A673 (cell line): ENCODE data around the gene LRRC74B. TPM values are rescaled to one million over a fixed set of nuclear protein-coding genes. Genes with fewer than 3 reads are reported as not detected.

Experiments used
- BruUV-seq: library from RNA; stranded (reverse); fragments of 400-500 nt; replicated peaks from 2 replicates; lab custom pipeline; 2021; lab: Mats Ljungman, UMichigan
- CTCF ChIA-PET: fragments of 300-600 bp; sonication (Branson Sonifier 250); formaldehyde crosslinking; loops from one replicate; lab custom pipeline; 2022; ENCODE audit warnings: antibody characterized with exemption; lab: Charles Lee
- POLR2A ChIA-PET: fragments of 300-600 bp; sonication (Branson Sonifier 250); formaldehyde crosslinking; loops from one replicate; lab custom pipeline; 2022; ENCODE audit warnings: antibody characterized with exemption; ENCODE audit not compliant: low non-redundant PET; lab: Charles Lee
- DNase-seq: peaks from one replicate; pipeline ENCODE4 v3.0.0-alpha.2; 2015; ENCODE audit warnings: low spot score
- H3K27ac ChIP-seq: fragments of 200-600 bp; sonication (generic); 2 replicates; pipeline ENCODE4 v1.5.1; 2016; ENCODE audit warnings: mixed run types, low read depth, mild to moderate bottlenecking, mixed read lengths, antibody characterized with exemption, low read length; ENCODE audit not compliant: poor library complexity, severe bottlenecking
- H3K27me3 ChIP-seq: fragments of 200-600 bp; sonication (generic); replicated peaks from 2 replicates; pipeline ENCODE4 v1.6.1; 2017; ENCODE audit warnings: mixed run types, low read depth, mild to moderate bottlenecking, mixed read lengths, antibody characterized with exemption, low read length; ENCODE audit not compliant: insufficient read depth, poor library complexity
- H3K36me3 ChIP-seq: fragments of 200-600 bp; sonication (generic); 2 replicates; pipeline ENCODE4 v1.6.1; 2016; ENCODE audit warnings: mixed run types, mild to moderate bottlenecking, mixed read lengths, antibody characterized with exemption, low read length; ENCODE audit not compliant: insufficient read depth, poor library complexity, severe bottlenecking
- H3K4me1 ChIP-seq: fragments of 200-600 bp; sonication (generic); 2 replicates; pipeline ENCODE4 v1.6.1; 2017; ENCODE audit warnings: mixed run types, mild to moderate bottlenecking, mixed read lengths, antibody characterized with exemption, low read length; ENCODE audit not compliant: insufficient read depth, poor library complexity, severe bottlenecking
- H3K4me3 ChIP-seq: fragments of 200-600 bp; sonication (generic); 2 replicates; pipeline ENCODE4 v1.5.1; 2016; ENCODE audit warnings: low read depth, mixed run types, mild to moderate bottlenecking, mixed read lengths, low read length; ENCODE audit not compliant: poor library complexity, severe bottlenecking
- H3K9me3 ChIP-seq: fragments of 200-600 bp; sonication (generic); 2 replicates; pipeline ENCODE4 v1.6.1; 2016; ENCODE audit warnings: mixed run types, low read depth, mild to moderate bottlenecking, mixed read lengths, antibody characterized with exemption, low read length; ENCODE audit not compliant: poor library complexity, severe bottlenecking
- EZH2 ChIP-seq: fragments of 200-600 bp; sonication (generic); IDR thresholded peaks from 2 replicates; pipeline ENCODE4 v1.6.1; 2017; ENCODE audit warnings: borderline replicate concordance, low read depth, mild to moderate bottlenecking, mixed read lengths, antibody characterized with exemption, low read length; ENCODE audit not compliant: poor library complexity, severe bottlenecking
- intact Hi-C: fragments of 100-400 bp; cut with micrococcal nuclease; formaldehyde crosslinking; loops from one replicate; pipeline ENCODE4 v1.10.0; 2022; ENCODE audit not compliant: unreplicated experiment
- microRNA-seq: library from miRNA; unstranded; fragments of <30 nt; microRNA quantifications from one replicate; pipeline ENCODE4 v1.2.0, GENCODE V29; 2021
- total RNA-seq: library from RNA; stranded (reverse); gene quantifications from 2 replicates; pipeline ENCODE4 v1.2.3, GENCODE V29; 2021
- TF ChIP-seq, protein P1 (sequence below): fragments of 300-800, 200-600 bp; sonication (generic); conservative IDR thresholded peaks from 2 replicates; pipeline ENCODE4 v1.5.1; 2017; ENCODE audit warnings: low read depth, mild to moderate bottlenecking, antibody characterized with exemption, low read length, moderate library complexity, mixed read lengths

The LRRC74B gene
- total RNA-seq, 1 experiment from 2014 or later: not detected

DNA sequence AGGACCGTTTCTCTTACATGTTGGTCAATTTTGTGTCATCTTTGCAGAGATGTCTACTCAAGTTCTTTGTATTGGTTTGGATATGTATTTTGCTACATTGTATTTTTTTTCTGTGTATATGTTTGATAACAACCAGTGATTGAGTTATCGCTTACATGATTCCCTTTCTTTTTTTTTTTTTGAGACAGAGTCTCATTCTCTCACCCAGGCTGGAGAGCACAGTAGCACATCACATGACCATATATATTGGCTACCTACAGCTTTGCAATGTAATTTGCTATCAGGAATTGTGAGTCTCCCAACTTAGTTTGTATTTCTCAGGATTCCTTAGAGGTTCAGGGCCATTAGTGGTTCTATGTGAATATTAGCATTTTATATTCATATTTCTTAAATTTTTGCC is 59.5 kb downstream of the LRRC74B start:
- Histone ChIP-seq H3K36me3 (no peaks in the 10 kb centered on the region), H3K27me3 (no peaks in the 10 kb centered on the region), H3K9me3 (no peaks in the 10 kb centered on the region), H3K27ac (no peak overlapping the region), H3K4me3 (no peak overlapping the region), H3K4me1 (no peaks in the 10 kb centered on the region)
- ChIA-PET CTCF (no interaction called here), POLR2A (no interaction called here)
- DNase-seq: no peak
- intact Hi-C loops: no loop called here
- TF ChIP-seq, protein P1, sequence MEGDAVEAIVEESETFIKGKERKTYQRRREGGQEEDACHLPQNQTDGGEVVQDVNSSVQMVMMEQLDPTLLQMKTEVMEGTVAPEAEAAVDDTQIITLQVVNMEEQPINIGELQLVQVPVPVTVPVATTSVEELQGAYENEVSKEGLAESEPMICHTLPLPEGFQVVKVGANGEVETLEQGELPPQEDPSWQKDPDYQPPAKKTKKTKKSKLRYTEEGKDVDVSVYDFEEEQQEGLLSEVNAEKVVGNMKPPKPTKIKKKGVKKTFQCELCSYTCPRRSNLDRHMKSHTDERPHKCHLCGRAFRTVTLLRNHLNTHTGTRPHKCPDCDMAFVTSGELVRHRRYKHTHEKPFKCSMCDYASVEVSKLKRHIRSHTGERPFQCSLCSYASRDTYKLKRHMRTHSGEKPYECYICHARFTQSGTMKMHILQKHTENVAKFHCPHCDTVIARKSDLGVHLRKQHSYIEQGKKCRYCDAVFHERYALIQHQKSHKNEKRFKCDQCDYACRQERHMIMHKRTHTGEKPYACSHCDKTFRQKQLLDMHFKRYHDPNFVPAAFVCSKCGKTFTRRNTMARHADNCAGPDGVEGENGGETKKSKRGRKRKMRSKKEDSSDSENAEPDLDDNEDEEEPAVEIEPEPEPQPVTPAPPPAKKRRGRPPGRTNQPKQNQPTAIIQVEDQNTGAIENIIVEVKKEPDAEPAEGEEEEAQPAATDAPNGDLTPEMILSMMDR: no peak
- TF ChIP-seq EZH2: no peak
- BruUV-seq: no TSS peak

- ChIA-PET CTCF (no interaction called here), POLR2A (no interaction called here)
- Histone ChIP-seq H3K4me1 (no peaks in the 10 kb centered on the region), H3K9me3 (no peaks in the 10 kb centered on the region), H3K27ac (no peak overlapping the region), H3K27me3 (no peaks in the 10 kb centered on the region), H3K4me3 (no peak overlapping the region), H3K36me3 (no peaks in the 10 kb centered on the region)
- no peak for TF ChIP-seq EZH2
- TF ChIP-seq, protein P1: no peak
- no TSS peak for BruUV-seq
- no peak for DNase-seq
- intact Hi-C loops: no loop called here
These were observed 60.3 kb downstream of the LRRC74B start for GRCh38 chr22:21106000-21106399.

DNA sequence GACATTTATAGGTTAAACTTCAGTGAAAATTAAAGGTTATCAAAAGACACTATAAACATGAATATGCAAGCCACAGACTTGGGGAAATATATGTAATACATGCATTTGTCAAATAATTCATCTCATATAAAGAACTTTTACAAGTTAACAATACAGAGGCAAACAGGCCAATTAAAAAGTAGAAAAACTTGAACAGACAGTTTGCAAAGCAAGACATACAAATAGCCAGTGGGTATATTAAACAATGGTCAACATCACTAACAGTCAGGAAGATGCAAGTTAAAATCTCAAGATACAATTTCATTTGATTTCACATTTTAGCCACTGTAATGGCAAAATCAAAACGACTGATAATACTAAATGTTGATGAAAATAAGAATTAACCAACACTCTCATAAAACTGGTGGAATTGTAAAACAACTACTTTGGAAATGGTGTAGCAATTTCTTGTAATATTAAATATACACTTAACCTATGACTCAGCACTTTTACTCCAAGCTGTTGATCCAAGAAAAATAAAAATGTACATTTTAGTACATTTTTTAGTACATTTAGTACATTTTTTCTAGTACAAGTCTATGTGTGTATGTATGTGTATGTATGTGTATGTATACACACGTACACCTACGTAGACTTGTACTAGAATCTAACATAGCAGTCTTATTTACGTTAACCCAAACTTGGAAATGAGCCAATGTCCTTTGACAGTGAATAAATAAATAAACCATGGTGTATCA is 62.8 kb downstream of the LRRC74B start:
- ChIA-PET CTCF (no interaction called here), POLR2A (no interaction called here)
- TF ChIP-seq, protein P1: no peak
- TF ChIP-seq EZH2: no peak
- DNase-seq: no peak
- H3K4me3 ChIP-seq: no peak overlapping the region
- no peaks in the 10 kb centered on the region for H3K36me3 ChIP-seq
- H3K9me3 ChIP-seq: no peaks in the 10 kb centered on the region
- H3K4me1 ChIP-seq: no peaks in the 10 kb centered on the region
- intact Hi-C loops: no loop called here
- no TSS peak for BruUV-seq
- no peaks in the 10 kb centered on the region for H3K27me3 ChIP-seq
- no peak overlapping the region for H3K27ac ChIP-seq

Small RNAs within 50 kb of the gene (microRNA-seq; reads per million reads assigned to microRNA genes)
- not detected for gene MIR649

Other genes starting within 250 kb of the LRRC74B start
- gene PI4KA, start 187.1 kb upstream of the LRRC74B start, total RNA-seq: 71.6 and 74.9 TPM in 2 replicates
- gene SNAP29, start 186.9 kb upstream of the LRRC74B start, total RNA-seq: 34.0 and 35.3 TPM in 2 replicates
- gene CRKL, start 128.5 kb upstream of the LRRC74B start, total RNA-seq: 79.0 and 82.5 TPM in 2 replicates
- 0.48 TPM in 1 of 2 replicates, not detected in the other for gene AIFM3, start 78.7 kb upstream of the LRRC74B start, total RNA-seq
- 54.3 and 64.3 TPM in 2 replicates for gene LZTR1, start 63.6 kb upstream of the LRRC74B start, total RNA-seq
- gene THAP7, start 43.8 kb upstream of the LRRC74B start, total RNA-seq: 38.5 TPM in 2 replicates
- 0.39 and 0.43 TPM in 2 replicates for gene P2RX6, start 30.8 kb upstream of the LRRC74B start, total RNA-seq
- not detected in 2 replicates for gene SLC7A4, start 13.4 kb upstream of the LRRC74B start, total RNA-seq